ENCODE results near the gene SORT1. TPM values are rescaled to one million over a fixed set of nuclear protein-coding genes. Genes with fewer than 3 reads are reported as not detected.

Gene SORT1
- total and polyA plus RNA-seq, 2 of the 4 experiments (the other 2 are of a cell fraction) = 15.8 to 16.7 TPM

GRCh38 chr1:109282497-109282951 is 115.2 kb downstream of the SORT1 start:
- peak overlapping the region; percentile 82 for H3K9ac ChIP-seq (ENCODE audit: low read depth, low read length)
- in situ Hi-C loops (cut with MboI; ENCODE audit: low sequenced_read_pairs) (no loop called here), intact Hi-C loops (cut with micrococcal nuclease) (loop anchor here (1.0 to 10.0 kb wide), 2 partner anchors 117 to 342 kb away; no protein-coding TSS in a partner anchor), dilution Hi-C loops (cut with HindIII; ENCODE audit: low sequenced_read_pairs, unreplicated experiment) (no loop called here)
- H4K8ac ChIP-seq (ENCODE audit: low read depth in 2 of 2, low read length in 2 of 2) = peak overlapping the region; percentile 32 to 74; a peak in 3 of 4 replicates
- H4K5ac ChIP-seq (ENCODE audit: low read depth, low read length) = 0 out of 2 replicates have a peak overlapping the region, but pooled peaks have one; percentile 21
- peaks cover 5% of the 10 kb centered on the region for H3K4me1 ChIP-seq (ENCODE audit: control insufficient read depth, insufficient read depth, low read length)
- peak overlapping the region; percentile 93 for H3K23ac ChIP-seq (ENCODE audit: low read depth, low read length)
- H3K27ac ChIP-seq (ENCODE audit: insufficient read depth, low read length) = peak overlapping the region; percentile 73
- peak overlapping the region; percentile 17 for H3K18ac ChIP-seq (ENCODE audit: low read depth, low read length)
- peak overlapping the region; percentile 63 for H3K4me3 ChIP-seq (ENCODE audit: insufficient read depth, low read depth, low read length)
- peaks cover 4% of the 10 kb centered on the region; the same call in 1 of the 2 replicates for H3K9me1 ChIP-seq (ENCODE audit: insufficient read depth, low read length)
- 0% methylated on average over 7 of the region's 10 CpGs; no CpG with 5 or more reads in 1 of the 2 experiments for WGBS, 2 experiments (ENCODE audit: extremely low coverage in 2 of 2, insufficient read length in 1 of 2)
- H3K79me1 ChIP-seq (ENCODE audit: low read depth in 1 of 2, low read length in 2 of 2) = peaks cover 15 to 50% of the 10 kb centered on the region in 2 experiments
- peak overlapping the region; percentile 88 for H2AK9ac ChIP-seq (replicated peaks; ENCODE audit: low read depth, low read length, poor library complexity)
- peak overlapping the region; percentile 12; the same call in 1 of the 3 replicates for H2BK15ac ChIP-seq (ENCODE audit: low read depth, low read length)
- DNase-seq (no peak), ATAC-seq (ENCODE audit: low read depth) (peak; percentile 33)
- H2BK120ac ChIP-seq (ENCODE audit: low read depth, low read length) = peak overlapping the region; percentile 60; the same call in 1 of the 2 replicates
- H3K9me3 ChIP-seq (ENCODE audit: control insufficient read depth, insufficient read depth, low read length) = no peaks in the 10 kb centered on the region
- H3K14ac ChIP-seq (replicated peaks; ENCODE audit: low read depth, low read length) = peak overlapping the region; percentile 48
- TF ChIP-seq POLR2A (IDR thresholded peaks at IDR 0.05; ENCODE audit: low read depth, low read length) = no peak
- TF ChIP-seq ELK1 (IDR thresholded peaks at IDR 0.05; ENCODE audit: borderline replicate concordance, low read depth, low read length) = no peak
- TF ChIP-seq BHLHE40 (IDR thresholded peaks at IDR 0.05; ENCODE audit: low read depth, low read length) = no peak
- no peak for TF ChIP-seq CHD1 (IDR thresholded peaks at IDR 0.05; ENCODE audit: low read depth, low read length)
- no peak for TF ChIP-seq FOS (IDR thresholded peaks at IDR 0.05; ENCODE audit: low read depth, low read length)
- no peak for TF ChIP-seq NFE2L2 (IDR thresholded peaks at IDR 0.05; ENCODE audit: low read depth, low read length)
- no peak for TF ChIP-seq MXI1 (IDR thresholded peaks at IDR 0.05; ENCODE audit: borderline replicate concordance, low read depth, low read length)
- TF ChIP-seq USF2 (IDR thresholded peaks at IDR 0.05; ENCODE audit: low read depth, low read length) = no peak
- no peak for TF ChIP-seq RCOR1 (IDR thresholded peaks at IDR 0.05; ENCODE audit: insufficient replicate concordance, low read length)
- no peak for TF ChIP-seq CTCF (conservative IDR thresholded peaks at IDR 0.05; ENCODE audit: low read depth, low read length)
- no peak for TF ChIP-seq MAZ (IDR thresholded peaks at IDR 0.05; ENCODE audit: borderline replicate concordance, low read depth, low read length)
- no peak for TF ChIP-seq MAFK (IDR thresholded peaks at IDR 0.05; ENCODE audit: low read depth, low read length)
- no peak for TF ChIP-seq RAD21 (IDR thresholded peaks at IDR 0.05; ENCODE audit: low read length)
- no TSS peak for BruUV-seq (replicated peaks)
- no peaks in the 10 kb centered on the region for H3K27me3 ChIP-seq (ENCODE audit: control insufficient read depth, insufficient read depth, low read length)
- peak overlapping the region; percentile 71 for H4K91ac ChIP-seq (ENCODE audit: insufficient read depth, low read depth, low read length)
- peak overlapping the region; percentile 72 for H3K56ac ChIP-seq (ENCODE audit: extremely low read depth, insufficient read depth, low read length)
- peaks cover 6% of the 10 kb centered on the region for H3K36me3 ChIP-seq (ENCODE audit: control insufficient read depth, insufficient read depth, low read length)
- H2BK20ac ChIP-seq (ENCODE audit: low read depth, low read length) = no peak overlapping the region
- ChIA-PET POLR2A (ENCODE audit: unreplicated experiment) (interaction anchor here (0.8 to 1.6 kb wide), 3 partner anchors 13 to 88 kb away, joined by 3 read pairs; no protein-coding TSS in a partner anchor), CTCF (interaction anchor here (0.6 to 1.2 kb wide), 5 partner anchors 25 to 115 kb away, joined by 3 to 4 read pairs (median 3); partner anchors contain the start of gene SORT1)
- H4K20me1 ChIP-seq (ENCODE audit: insufficient read depth, low read length) = no peaks in the 10 kb centered on the region
- H2BK5ac ChIP-seq (ENCODE audit: low read depth, low read length, poor library complexity, severe bottlenecking) = peak overlapping the region; percentile 73
- H3K4me2 ChIP-seq (ENCODE audit: low read depth, low read length) = peak overlapping the region; percentile 96
- H2AFZ ChIP-seq (replicated peaks; ENCODE audit: low read length, poor library complexity) = peak overlapping the region; percentile 95
- peak overlapping the region; percentile 63 for H2AK5ac ChIP-seq (ENCODE audit: low read depth, low read length)
- H3K4ac ChIP-seq (ENCODE audit: low read depth, low read length) = peak overlapping the region; percentile 85
